Tibial artery (tissue), 4 donors: Measurements from ENCODE around the gene PDCD1LG2.

Experiments used
- DNase-seq, 2 donors: peaks; one replicate each; pipeline ENCODE4 v3.0.0-alpha.2; 2019
- H3K27ac ChIP-seq, 2 donors: fragments of 200-600 bp; sonication (generic) in 1 of 2; 1 replicate in 1 of 2; 2 replicates in 1 of 2; pipeline ENCODE4 v1.5.1; 2018 to 2019; ENCODE audit warnings: mild to moderate bottlenecking in 1 of 2
- H3K27me3 ChIP-seq, 2 donors: fragments of 200-600 bp; sonication (generic) in 1 of 2; one replicate each; pipeline versions ENCODE4 v1.5.1 to v1.6.0; 2016 to 2019
- H3K36me3 ChIP-seq, 3 donors: fragments of 200-600 bp; sonication (generic) in 2 of 3; one replicate each; pipeline ENCODE4 v1.5.1; 2016 to 2019; ENCODE audit warnings: mild to moderate bottlenecking in 2 of 3
- H3K4me1 ChIP-seq, 4 donors: fragments of 200-600 bp; sonication (generic) in 2 of 4; 1 replicate in 3 of 4; 2 replicates in 1 of 4; pipeline ENCODE4 v1.5.1; 2016 to 2019
- H3K4me3 ChIP-seq, 2 donors: fragments of 200-600 bp; sonication (generic) in 1 of 2; 1 replicate in 1 of 2; 2 replicates in 1 of 2; pipeline ENCODE4 v1.5.1; 2018 to 2019; ENCODE audit warnings: mild to moderate bottlenecking in 2 of 2
- H3K9me3 ChIP-seq, 3 donors: fragments of 200-600 bp; sonication (generic) in 1 of 3; one replicate each; pipeline ENCODE4 v1.5.1; 2016 to 2019
- intact Hi-C: fragments of 100-400 bp; cut with DNase I; formaldehyde crosslinking; loops from one replicate; pipeline ENCODE4 v1.15.0; 2023; ENCODE audit warnings: low total_unique reads
- TF ChIP-seq, protein P1 (sequence below), 2 experiments: fragments of 200-600 bp in 1 of 2; fragments of 450-650 bp in 1 of 2; IDR thresholded peaks; one replicate each; pipeline ENCODE4 v1.5.1; 2017 to 2019; ENCODE audit warnings: antibody characterized with exemption in 2 of 2, mild to moderate bottlenecking in 1 of 2, moderate library complexity in 1 of 2

Gene PDCD1LG2

DNA sequence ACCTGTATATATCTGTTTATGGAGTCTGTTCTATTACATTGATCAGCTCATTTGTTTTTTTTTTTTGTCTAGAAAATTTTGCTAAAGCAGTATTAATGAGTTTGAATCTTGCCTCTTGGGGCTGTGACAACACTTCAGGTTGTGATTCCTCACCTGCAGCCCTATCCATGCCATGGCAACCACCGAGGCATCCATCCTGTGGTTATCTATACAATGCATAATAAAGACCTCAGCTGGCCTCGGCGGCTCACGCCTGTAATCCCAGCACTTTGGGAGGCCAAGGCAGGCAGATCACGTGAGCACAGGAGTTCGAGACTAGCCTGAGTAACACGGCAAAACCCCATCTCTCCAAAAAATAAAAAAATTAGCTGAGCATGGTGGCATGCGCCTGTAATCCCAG, 28.1 kb upstream of the PDCD1LG2 start:
- no peaks in the 10 kb centered on the region for H3K27me3 ChIP-seq
- H3K4me3 ChIP-seq, result no peak overlapping the region
- DNase-seq, result no peak
- intact Hi-C loops, result no loop called here
- H3K27ac ChIP-seq, result no peak overlapping the region
- TF ChIP-seq, protein P1, sequence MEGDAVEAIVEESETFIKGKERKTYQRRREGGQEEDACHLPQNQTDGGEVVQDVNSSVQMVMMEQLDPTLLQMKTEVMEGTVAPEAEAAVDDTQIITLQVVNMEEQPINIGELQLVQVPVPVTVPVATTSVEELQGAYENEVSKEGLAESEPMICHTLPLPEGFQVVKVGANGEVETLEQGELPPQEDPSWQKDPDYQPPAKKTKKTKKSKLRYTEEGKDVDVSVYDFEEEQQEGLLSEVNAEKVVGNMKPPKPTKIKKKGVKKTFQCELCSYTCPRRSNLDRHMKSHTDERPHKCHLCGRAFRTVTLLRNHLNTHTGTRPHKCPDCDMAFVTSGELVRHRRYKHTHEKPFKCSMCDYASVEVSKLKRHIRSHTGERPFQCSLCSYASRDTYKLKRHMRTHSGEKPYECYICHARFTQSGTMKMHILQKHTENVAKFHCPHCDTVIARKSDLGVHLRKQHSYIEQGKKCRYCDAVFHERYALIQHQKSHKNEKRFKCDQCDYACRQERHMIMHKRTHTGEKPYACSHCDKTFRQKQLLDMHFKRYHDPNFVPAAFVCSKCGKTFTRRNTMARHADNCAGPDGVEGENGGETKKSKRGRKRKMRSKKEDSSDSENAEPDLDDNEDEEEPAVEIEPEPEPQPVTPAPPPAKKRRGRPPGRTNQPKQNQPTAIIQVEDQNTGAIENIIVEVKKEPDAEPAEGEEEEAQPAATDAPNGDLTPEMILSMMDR (IDR thresholded peaks at IDR 0.05), result no peak
- H3K36me3 ChIP-seq, result no peaks in the 10 kb centered on the region
- H3K4me1 ChIP-seq, result no peaks in the 10 kb centered on the region
- peaks cover 0 to 6% (median 0%) of the 10 kb centered on the region in 3 donors for H3K9me3 ChIP-seq

DNA sequence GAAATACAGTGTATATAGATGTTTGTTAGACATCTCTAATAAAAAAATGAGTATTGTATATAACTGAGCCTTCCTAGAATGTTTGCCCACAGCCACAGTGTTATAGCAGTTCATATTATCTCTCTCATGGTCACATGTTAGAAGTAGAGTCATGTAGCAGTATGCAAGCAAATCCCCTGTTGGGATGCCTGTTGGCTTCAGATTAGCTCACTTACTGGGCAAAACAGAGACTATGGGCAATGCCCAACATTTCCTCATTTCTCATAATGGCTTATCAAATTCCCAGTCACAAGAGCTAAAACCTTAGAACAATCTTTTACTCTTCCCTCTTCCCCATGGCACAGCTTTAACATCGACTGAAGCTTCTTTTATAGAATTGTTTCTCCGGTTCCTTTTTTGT, 27.0 kb upstream of the PDCD1LG2 start:
- no peak for DNase-seq
- no peaks in the 10 kb centered on the region for H3K27me3 ChIP-seq
- no peak overlapping the region for H3K4me3 ChIP-seq
- intact Hi-C loops, result no loop called here
- H3K36me3 ChIP-seq, result no peaks in the 10 kb centered on the region
- no peaks in the 10 kb centered on the region for H3K9me3 ChIP-seq
- no peak overlapping the region for H3K27ac ChIP-seq
- no peaks in the 10 kb centered on the region for H3K4me1 ChIP-seq
- TF ChIP-seq, protein P1 (IDR thresholded peaks at IDR 0.05), result no peak

DNA sequence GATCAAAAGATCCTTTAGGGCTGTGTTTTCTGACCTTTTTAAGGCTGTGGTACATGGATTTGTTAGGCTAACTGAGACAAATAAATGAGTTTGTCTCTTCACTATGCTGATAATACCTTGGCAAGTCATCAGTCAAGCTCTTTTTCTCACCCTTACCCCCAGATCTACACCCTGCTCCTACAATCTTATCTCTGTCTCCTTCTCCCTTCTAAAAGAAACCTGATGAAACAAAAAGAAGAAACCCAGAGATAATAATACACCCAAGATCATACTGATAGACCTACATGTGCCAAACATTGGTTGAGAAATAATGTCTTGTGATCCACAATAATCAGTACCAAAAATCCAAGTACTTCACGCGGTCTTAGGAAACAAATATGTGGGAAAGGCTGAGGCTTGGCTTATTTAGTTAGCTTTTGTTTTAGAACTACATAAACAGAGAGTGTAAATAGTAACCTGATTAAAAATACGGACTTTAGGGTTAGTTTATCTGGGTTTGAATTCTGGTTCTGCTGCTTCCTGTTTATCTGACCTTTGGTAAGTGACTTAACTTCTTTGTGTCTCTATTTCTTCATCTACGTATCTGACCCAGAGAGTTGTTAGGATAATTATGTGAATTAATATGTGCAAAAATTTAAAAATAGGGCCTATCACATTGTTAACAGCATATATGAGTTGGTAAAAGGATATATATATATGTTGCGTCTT, 24.8 kb upstream of the PDCD1LG2 start:
- no peak overlapping the region for H3K4me3 ChIP-seq
- no peaks in the 10 kb centered on the region for H3K4me1 ChIP-seq
- intact Hi-C loops, result no loop called here
- TF ChIP-seq, protein P1 (IDR thresholded peaks at IDR 0.05), result no peak
- no peaks in the 10 kb centered on the region for H3K9me3 ChIP-seq
- no peaks in the 10 kb centered on the region for H3K27me3 ChIP-seq
- no peak overlapping the region for H3K27ac ChIP-seq
- no peaks in the 10 kb centered on the region for H3K36me3 ChIP-seq
- DNase-seq, result no peak

DNA sequence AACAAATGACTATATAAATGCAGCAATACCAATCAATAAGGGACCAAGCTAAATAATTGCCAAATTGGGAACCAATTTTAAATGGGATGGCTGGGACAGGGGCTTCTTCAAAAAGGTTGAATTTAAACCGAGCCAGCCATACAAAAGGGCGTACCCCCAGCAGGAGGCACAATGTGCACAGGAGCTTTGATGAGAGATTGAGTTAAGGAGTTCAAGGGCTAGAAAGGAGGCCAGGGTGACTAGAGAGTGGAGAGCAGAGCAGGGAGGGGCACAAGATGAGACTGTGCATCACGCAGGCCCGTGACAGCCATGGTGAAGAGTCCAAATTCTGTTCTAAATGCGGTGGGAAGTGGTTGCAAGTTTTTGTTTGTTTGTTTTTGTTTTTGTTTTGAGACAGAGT, 23.3 kb upstream of the PDCD1LG2 start:
- H3K36me3 ChIP-seq, result no peaks in the 10 kb centered on the region
- TF ChIP-seq, protein P1 (IDR thresholded peaks at IDR 0.05), result no peak
- no peak overlapping the region for H3K4me3 ChIP-seq
- H3K27ac ChIP-seq, result no peak overlapping the region
- intact Hi-C loops, result no loop called here
- H3K4me1 ChIP-seq, result no peaks in the 10 kb centered on the region
- H3K27me3 ChIP-seq, result no peaks in the 10 kb centered on the region
- DNase-seq, result no peak
- H3K9me3 ChIP-seq, result no peaks in the 10 kb centered on the region

DNA sequence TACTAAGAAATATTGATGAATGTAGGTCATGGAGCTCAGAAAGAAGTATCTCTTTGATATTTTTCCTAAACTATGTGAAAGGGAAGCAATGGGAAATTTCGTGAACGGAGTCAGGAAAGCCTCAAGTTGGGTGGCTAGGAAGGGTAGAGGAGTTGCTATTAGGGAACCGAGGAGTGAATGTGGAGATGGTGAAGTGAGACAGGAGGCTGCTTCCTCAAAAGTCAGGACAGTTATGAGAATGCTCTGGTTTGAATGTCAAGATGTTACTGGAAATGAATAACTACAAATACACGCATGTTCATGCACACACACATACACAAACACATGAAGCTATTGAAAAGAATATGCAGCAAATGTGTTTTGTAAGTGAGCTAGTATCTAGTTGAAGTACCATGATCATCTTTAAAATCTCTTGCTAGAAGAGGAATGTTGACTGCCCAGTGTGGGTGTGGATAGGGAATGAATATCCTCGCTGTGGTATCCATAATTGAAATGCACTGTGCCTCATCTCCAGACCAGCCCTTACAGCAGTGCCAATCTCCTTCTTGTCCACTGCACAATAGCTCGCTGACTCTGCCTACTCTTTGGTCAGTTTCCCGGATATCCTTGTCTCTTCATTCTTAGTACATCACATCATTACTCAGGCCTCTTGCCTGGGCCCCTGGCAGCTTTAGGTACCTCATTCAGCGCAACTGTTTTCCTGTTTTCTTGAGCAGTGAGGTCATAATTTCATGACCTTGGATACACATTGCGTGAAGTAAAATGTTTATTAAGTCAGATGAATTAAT, 21.9 kb upstream of the PDCD1LG2 start:
- no peak overlapping the region for H3K27ac ChIP-seq

More for the DNA sequence above, 21.9 kb upstream of the PDCD1LG2 start:
- Histone ChIP-seq H3K27me3 (no peaks in the 10 kb centered on the region), H3K9me3 (no peaks in the 10 kb centered on the region), H3K36me3 (no peaks in the 10 kb centered on the region), H3K4me3 (no peak overlapping the region), H3K4me1 (no peaks in the 10 kb centered on the region)
- TF ChIP-seq, protein P1 (IDR thresholded peaks at IDR 0.05), result no peak
- no peak for DNase-seq
- intact Hi-C loops, result no loop called here
